Mesendoderm (in vitro differentiated cells): ENCODE measurements around the gene PRCD.

Experiments
- DNase-seq: peaks from one replicate; pipeline ENCODE4 v3.0.0; 2013
- H2AK5ac ChIP-seq: 2 replicates; pipeline ENCODE4 v1.6.1; 2013; ENCODE audit warnings: low read length, inconsistent platforms
- H2BK120ac ChIP-seq: 2 replicates; pipeline ENCODE4 v1.6.1; 2013; ENCODE audit warnings: low read depth, mild to moderate bottlenecking, low read length, moderate library complexity, mixed read lengths
- H2BK15ac ChIP-seq: replicated peaks from 2 replicates; pipeline ENCODE4 v1.6.1; 2013; ENCODE audit warnings: low read depth, mild to moderate bottlenecking, moderate library complexity
- H2BK5ac ChIP-seq: 2 replicates; pipeline ENCODE4 v1.6.1; 2013; ENCODE audit warnings: low read length, inconsistent platforms
- H3K18ac ChIP-seq: 2 replicates; pipeline ENCODE4 v1.6.1; 2013; ENCODE audit warnings: mild to moderate bottlenecking, low read length, mixed read lengths
- H3K23ac ChIP-seq: one replicate; pipeline ENCODE4 v1.6.1; 2013; ENCODE audit warnings: low read length
- H3K27ac ChIP-seq: 2 replicates; pipeline ENCODE4 v1.5.1; 2013; ENCODE audit warnings: low read depth, mild to moderate bottlenecking, inconsistent platforms, low read length, moderate library complexity
- H3K27me3 ChIP-seq: 2 replicates; pipeline ENCODE4 v1.6.1; 2013; ENCODE audit warnings: low read length, control low read depth, mild to moderate bottlenecking, inconsistent platforms; ENCODE audit not compliant: insufficient read depth, poor library complexity
- H3K36me3 ChIP-seq: 2 replicates; pipeline ENCODE4 v1.6.1; 2013; ENCODE audit warnings: low read length, inconsistent platforms; ENCODE audit not compliant: control insufficient read depth, insufficient read depth
- H3K4ac ChIP-seq: one replicate; pipeline ENCODE4 v1.6.1; 2013; ENCODE audit warnings: low read depth, mild to moderate bottlenecking, low read length, moderate library complexity
- H3K4me1 ChIP-seq: 2 replicates; pipeline ENCODE4 v1.6.1; 2013; ENCODE audit warnings: low read depth, low read length, inconsistent platforms; ENCODE audit not compliant: control insufficient read depth
- H3K4me2 ChIP-seq: 2 replicates; pipeline ENCODE4 v1.6.1; 2013; ENCODE audit warnings: low read length
- H3K4me3 ChIP-seq: 2 replicates; pipeline ENCODE4 v1.5.1; 2013; ENCODE audit warnings: mild to moderate bottlenecking, low read length
- H3K56ac ChIP-seq: one replicate; pipeline ENCODE4 v1.6.1; 2013; ENCODE audit warnings: low read length
- H3K79me1 ChIP-seq: 2 replicates; pipeline ENCODE4 v1.6.1; 2013; ENCODE audit warnings: low read length, inconsistent platforms
- H3K79me2 ChIP-seq: 2 replicates; pipeline ENCODE4 v1.6.1; 2013; ENCODE audit warnings: mild to moderate bottlenecking, low read length; ENCODE audit not compliant: control insufficient read depth, insufficient read depth
- H3K9ac ChIP-seq: 2 replicates; pipeline ENCODE4 v1.6.1; 2013; ENCODE audit warnings: low read length, inconsistent platforms
- H4K5ac ChIP-seq: one replicate; pipeline ENCODE4 v1.6.1; 2013; ENCODE audit warnings: low read length
- H4K8ac ChIP-seq: one replicate; pipeline ENCODE4 v1.6.1; 2013; ENCODE audit warnings: low read depth, mild to moderate bottlenecking, control low read depth, low read length, moderate library complexity
- WGBS: extraction: QIAGEN DNeasy Blood & Tissue Kit; methylation state at CpG from one replicate; pipeline ENCODE4 v1.1.7; 2013; ENCODE audit warnings: low lambda C conversion rate, missing lambda C conversion rate; ENCODE audit not compliant: insufficient coverage; ENCODE audit errors: extremely low coverage; 5-methylcytosine and 5-hydroxymethylcytosine counted together

The PRCD gene

GRCh38 chr17:76528156-76528527 lies 11.7 kb upstream of the PRCD start:
- H3K4me2 ChIP-seq: no peak overlapping the region
- H4K8ac ChIP-seq: no peak overlapping the region
- no peak for DNase-seq
- H3K4me1 ChIP-seq: peaks cover 2% of the 10 kb centered on the region
- H2AK5ac ChIP-seq: no peak overlapping the region
- no peak overlapping the region for H3K27ac ChIP-seq
- no CpG with 5 or more reads among the region's 15 CpGs for WGBS
- no peak overlapping the region for H3K4ac ChIP-seq
- no peaks in the 10 kb centered on the region for H3K79me1 ChIP-seq
- no peak overlapping the region for H3K18ac ChIP-seq
- no peak overlapping the region for H3K23ac ChIP-seq
- H2BK5ac ChIP-seq: no peak overlapping the region
- no peak overlapping the region for H4K5ac ChIP-seq
- H3K27me3 ChIP-seq: no peaks in the 10 kb centered on the region
- no peaks in the 10 kb centered on the region for H3K79me2 ChIP-seq
- no peak overlapping the region for H3K4me3 ChIP-seq
- no peak overlapping the region for H2BK120ac ChIP-seq
- H2BK15ac ChIP-seq: no peak overlapping the region
- no peak overlapping the region for H3K9ac ChIP-seq
- H3K36me3 ChIP-seq: no peaks in the 10 kb centered on the region
- peak overlapping the region; percentile 15 for H3K56ac ChIP-seq

GRCh38 chr17:76528528-76529223 lies 11.2 kb upstream of the PRCD start:
- no peaks in the 10 kb centered on the region for H3K36me3 ChIP-seq
- no peak overlapping the region for H3K4me2 ChIP-seq
- WGBS: no CpG with 5 or more reads among the region's 31 CpGs
- peak overlapping the region; percentile 15 for H3K56ac ChIP-seq
- no peaks in the 10 kb centered on the region for H3K79me1 ChIP-seq
- H3K4me3 ChIP-seq: no peak overlapping the region
- no peak overlapping the region for H2AK5ac ChIP-seq
- no peak overlapping the region for H2BK120ac ChIP-seq
- H3K4ac ChIP-seq: no peak overlapping the region
- H4K8ac ChIP-seq: no peak overlapping the region
- no peak overlapping the region for H2BK5ac ChIP-seq
- peaks cover 2% of the 10 kb centered on the region for H3K4me1 ChIP-seq
- no peak overlapping the region for H3K18ac ChIP-seq
- no peak for DNase-seq
- H2BK15ac ChIP-seq: no peak overlapping the region
- no peak overlapping the region for H3K27ac ChIP-seq
- H4K5ac ChIP-seq: no peak overlapping the region
- H3K27me3 ChIP-seq: no peaks in the 10 kb centered on the region
- no peak overlapping the region for H3K23ac ChIP-seq
- no peaks in the 10 kb centered on the region for H3K79me2 ChIP-seq
- H3K9ac ChIP-seq: no peak overlapping the region

GRCh38 chr17:76529224-76530094 lies 10.4 kb upstream of the PRCD start:
- no peak for DNase-seq
- Histone ChIP-seq H3K4me2 (no peak overlapping the region), H3K79me1 (no peaks in the 10 kb centered on the region), H3K27me3 (no peaks in the 10 kb centered on the region), H3K4ac (no peak overlapping the region), H3K9ac (no peak overlapping the region), H3K36me3 (no peaks in the 10 kb centered on the region), H3K23ac (peak overlapping the region; percentile 45), H2AK5ac (peak overlapping the region; percentile 58), H3K4me3 (no peak overlapping the region), H3K18ac (no peak overlapping the region), H2BK15ac (no peak overlapping the region), H3K27ac (no peak overlapping the region), H4K8ac (no peak overlapping the region), H4K5ac (no peak overlapping the region), H3K79me2 (no peaks in the 10 kb centered on the region), H2BK5ac (no peak overlapping the region), H2BK120ac (no peak overlapping the region), H3K4me1 (peaks cover 2% of the 10 kb centered on the region), H3K56ac (peak overlapping the region; percentile 49)
- no CpG with 5 or more reads among the region's 20 CpGs for WGBS

GRCh38 chr17:76530095-76530723 lies 9.6 kb upstream of the PRCD start:
- no peak overlapping the region for H2BK5ac ChIP-seq
- no peak for DNase-seq
- no peak overlapping the region for H4K5ac ChIP-seq
- no peak overlapping the region for H3K9ac ChIP-seq
- no peaks in the 10 kb centered on the region for H3K36me3 ChIP-seq
- H3K27ac ChIP-seq: no peak overlapping the region
- H4K8ac ChIP-seq: no peak overlapping the region
- H3K4me1 ChIP-seq: peaks cover 2% of the 10 kb centered on the region
- no CpG with 5 or more reads among the region's 23 CpGs for WGBS
- no peak overlapping the region for H2BK120ac ChIP-seq
- no peaks in the 10 kb centered on the region for H3K79me2 ChIP-seq
- peak overlapping the region; percentile 49 for H3K56ac ChIP-seq
- no peak overlapping the region for H3K18ac ChIP-seq
- H3K79me1 ChIP-seq: no peaks in the 10 kb centered on the region
- no peak overlapping the region for H3K4me2 ChIP-seq
- no peak overlapping the region for H2BK15ac ChIP-seq
- H3K27me3 ChIP-seq: no peaks in the 10 kb centered on the region
- H3K23ac ChIP-seq: no peak overlapping the region
- no peak overlapping the region for H2AK5ac ChIP-seq
- H3K4me3 ChIP-seq: no peak overlapping the region
- no peak overlapping the region for H3K4ac ChIP-seq

GRCh38 chr17:76530811-76531485 lies 8.9 kb upstream of the PRCD start:
- no peak overlapping the region for H4K5ac ChIP-seq
- H2BK15ac ChIP-seq: no peak overlapping the region
- H3K4me3 ChIP-seq: no peak overlapping the region
- H3K4me1 ChIP-seq: peaks cover 2% of the 10 kb centered on the region
- no CpG with 5 or more reads among the region's 32 CpGs for WGBS
- H3K4ac ChIP-seq: no peak overlapping the region
- H3K27ac ChIP-seq: no peak overlapping the region
- H3K36me3 ChIP-seq: no peaks in the 10 kb centered on the region
- H3K56ac ChIP-seq: peak overlapping the region; percentile 22
- no peak overlapping the region for H2BK120ac ChIP-seq
- H4K8ac ChIP-seq: no peak overlapping the region
- H3K9ac ChIP-seq: no peak overlapping the region
- H3K18ac ChIP-seq: no peak overlapping the region
- H3K79me2 ChIP-seq: no peaks in the 10 kb centered on the region
- DNase-seq: no peak
- H3K4me2 ChIP-seq: no peak overlapping the region
- no peaks in the 10 kb centered on the region for H3K27me3 ChIP-seq
- no peak overlapping the region for H3K23ac ChIP-seq
- H2AK5ac ChIP-seq: no peak overlapping the region
- no peaks in the 10 kb centered on the region for H3K79me1 ChIP-seq
- no peak overlapping the region for H2BK5ac ChIP-seq
